LNCaP clone FGC (cell line): ENCODE results near the gene PRKAG2.

ENCODE experiments used
- DNase-seq: peaks from one replicate; pipeline ENCODE4 v3.0.0-alpha.2; 2011; ENCODE audit warnings: low read depth
- H3K4me3 ChIP-seq: 2 replicates; pipeline ENCODE4 v1.5.1; 2011; ENCODE audit warnings: mild to moderate bottlenecking, low read depth, low read length, control low read depth
- TF ChIP-seq, protein P1 (sequence below): IDR thresholded peaks from 2 replicates; pipeline ENCODE4 v1.5.1; 2012; ENCODE audit warnings: mild to moderate bottlenecking; ENCODE audit not compliant: control insufficient read depth, insufficient read depth; ENCODE audit errors: extremely low read depth

The PRKAG2 gene

DNA sequence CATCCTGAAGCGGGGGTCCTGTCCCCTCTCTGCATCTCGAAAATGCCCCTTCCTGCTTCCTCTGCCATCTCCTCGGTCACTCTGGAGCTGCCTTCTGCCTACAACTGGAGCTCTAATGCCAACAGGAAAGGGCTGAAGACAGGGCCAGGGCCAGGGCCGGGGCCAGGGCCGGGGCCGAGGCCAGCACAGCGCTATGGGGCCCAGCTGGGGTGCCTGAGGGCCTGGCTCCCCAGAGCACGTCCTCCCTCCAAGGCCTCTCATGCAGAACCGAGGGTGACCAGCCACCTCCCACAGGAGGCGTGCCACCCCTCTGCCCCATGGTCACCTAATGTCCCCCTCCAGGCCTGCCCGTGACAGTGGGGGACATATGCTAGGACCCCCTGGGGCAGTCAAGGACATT is 155.7 kb downstream of the PRKAG2 start:
- H3K4me3 ChIP-seq, result no peak overlapping the region
- no peak for DNase-seq
- TF ChIP-seq, protein P1, sequence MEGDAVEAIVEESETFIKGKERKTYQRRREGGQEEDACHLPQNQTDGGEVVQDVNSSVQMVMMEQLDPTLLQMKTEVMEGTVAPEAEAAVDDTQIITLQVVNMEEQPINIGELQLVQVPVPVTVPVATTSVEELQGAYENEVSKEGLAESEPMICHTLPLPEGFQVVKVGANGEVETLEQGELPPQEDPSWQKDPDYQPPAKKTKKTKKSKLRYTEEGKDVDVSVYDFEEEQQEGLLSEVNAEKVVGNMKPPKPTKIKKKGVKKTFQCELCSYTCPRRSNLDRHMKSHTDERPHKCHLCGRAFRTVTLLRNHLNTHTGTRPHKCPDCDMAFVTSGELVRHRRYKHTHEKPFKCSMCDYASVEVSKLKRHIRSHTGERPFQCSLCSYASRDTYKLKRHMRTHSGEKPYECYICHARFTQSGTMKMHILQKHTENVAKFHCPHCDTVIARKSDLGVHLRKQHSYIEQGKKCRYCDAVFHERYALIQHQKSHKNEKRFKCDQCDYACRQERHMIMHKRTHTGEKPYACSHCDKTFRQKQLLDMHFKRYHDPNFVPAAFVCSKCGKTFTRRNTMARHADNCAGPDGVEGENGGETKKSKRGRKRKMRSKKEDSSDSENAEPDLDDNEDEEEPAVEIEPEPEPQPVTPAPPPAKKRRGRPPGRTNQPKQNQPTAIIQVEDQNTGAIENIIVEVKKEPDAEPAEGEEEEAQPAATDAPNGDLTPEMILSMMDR, result no peak

DNA sequence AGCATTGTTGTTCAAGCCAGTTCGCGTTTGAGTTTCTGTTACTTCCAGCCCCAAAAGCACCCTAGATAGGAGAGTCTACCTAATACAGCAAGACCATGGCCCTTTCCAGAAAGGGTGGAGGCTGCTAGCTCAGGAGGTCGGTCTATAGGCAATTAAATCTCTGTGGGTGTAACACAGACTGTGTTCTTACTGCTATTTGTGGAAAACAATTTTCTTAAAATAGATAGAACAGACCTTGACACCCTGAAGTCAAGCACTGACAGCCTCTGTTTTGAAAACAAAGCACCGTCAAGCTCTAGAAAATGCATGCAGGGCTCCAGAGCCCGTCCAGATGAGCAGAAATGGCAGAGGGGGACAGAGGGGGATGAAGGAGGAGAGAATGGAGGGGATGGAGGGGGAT is 156.6 kb downstream of the PRKAG2 start:
- TF ChIP-seq, protein P1, result no peak
- no peak for DNase-seq
- H3K4me3 ChIP-seq, result no peak overlapping the region

DNA sequence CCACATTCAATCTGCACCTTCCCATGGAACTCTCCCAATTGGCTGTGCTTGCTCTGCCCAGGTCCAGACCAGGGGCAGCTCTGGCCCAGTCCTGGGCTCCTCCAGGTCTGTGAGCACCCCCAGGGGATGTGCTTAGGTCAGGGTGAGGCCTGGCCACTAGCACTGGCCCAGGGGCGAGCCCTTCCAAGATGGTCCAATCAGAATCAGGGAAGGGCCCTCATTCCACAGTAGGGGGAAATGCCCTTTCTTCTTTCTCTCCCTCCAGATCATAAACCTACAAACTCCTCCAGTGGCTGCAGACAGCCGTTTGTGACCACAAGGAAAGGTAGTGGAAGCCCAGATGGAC is 157.0 kb downstream of the PRKAG2 start:
- H3K4me3 ChIP-seq, result no peak overlapping the region
- no peak for DNase-seq
- TF ChIP-seq, protein P1, result no peak

DNA sequence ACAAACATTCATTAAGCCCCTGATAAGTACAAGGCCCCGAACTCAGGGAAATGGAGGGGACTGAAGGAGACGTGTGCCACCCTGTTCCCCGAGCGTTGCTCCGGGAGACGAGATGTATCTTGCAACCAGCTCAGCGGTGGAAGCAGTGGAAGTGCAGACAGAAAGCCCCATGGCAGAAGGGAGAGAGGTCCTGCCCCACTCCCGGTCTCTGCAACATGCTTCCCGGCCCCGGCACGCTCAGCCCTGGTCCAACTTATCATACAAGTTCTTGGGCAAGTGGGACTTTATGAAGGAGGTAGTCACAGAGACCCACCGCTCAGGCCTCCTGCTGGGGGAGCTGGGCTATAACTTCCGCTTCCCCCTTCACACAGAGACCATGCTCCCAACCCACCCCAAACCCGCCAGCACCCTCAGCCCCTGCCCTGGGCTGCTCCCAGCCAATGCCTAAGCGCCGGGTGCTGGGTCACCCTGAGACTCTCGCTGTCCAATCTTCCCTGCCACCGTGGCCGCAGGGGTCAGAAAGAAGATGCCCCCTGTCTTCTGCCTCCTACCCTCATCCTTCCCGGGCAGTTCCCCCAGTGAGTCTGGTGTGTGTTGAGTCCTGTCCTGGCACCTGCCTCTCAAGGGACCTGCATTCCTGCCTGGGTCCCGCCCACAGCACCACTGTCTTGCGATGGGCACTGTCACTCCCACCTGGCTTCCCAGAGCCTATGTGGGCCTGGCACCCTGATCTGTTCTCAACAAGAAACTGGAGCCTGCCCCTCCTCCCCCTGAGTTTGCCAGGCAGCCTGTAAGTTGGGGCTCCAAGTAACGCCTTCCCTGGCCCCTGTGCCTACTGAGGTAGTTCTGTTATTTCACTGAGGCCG is 157.7 kb downstream of the PRKAG2 start:
- TF ChIP-seq, protein P1, result no peak
- no peak overlapping the region for H3K4me3 ChIP-seq
- no peak for DNase-seq

DNA sequence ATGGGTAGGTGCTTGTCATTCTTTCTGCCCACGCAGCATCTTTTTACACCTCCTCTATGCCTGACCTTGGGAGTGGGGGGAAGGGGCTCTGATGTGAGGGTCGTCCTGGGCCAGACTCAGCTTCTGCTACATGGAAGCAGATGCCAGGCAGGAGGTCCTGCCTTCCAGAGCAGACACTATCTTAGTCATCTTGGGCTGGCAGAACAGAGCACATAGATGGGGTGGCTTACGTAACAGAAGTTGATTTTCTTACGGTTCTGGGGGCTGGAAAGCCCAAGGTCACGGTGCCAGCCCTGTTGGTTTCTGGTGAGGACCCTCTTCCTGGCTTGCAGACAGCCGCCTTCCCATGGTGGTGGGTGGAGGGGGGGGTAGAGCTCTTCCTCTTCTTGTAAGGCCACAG is 159.0 kb downstream of the PRKAG2 start:
- H3K4me3 ChIP-seq, result no peak overlapping the region
- DNase-seq, result no peak
- TF ChIP-seq, protein P1, result no peak

DNA sequence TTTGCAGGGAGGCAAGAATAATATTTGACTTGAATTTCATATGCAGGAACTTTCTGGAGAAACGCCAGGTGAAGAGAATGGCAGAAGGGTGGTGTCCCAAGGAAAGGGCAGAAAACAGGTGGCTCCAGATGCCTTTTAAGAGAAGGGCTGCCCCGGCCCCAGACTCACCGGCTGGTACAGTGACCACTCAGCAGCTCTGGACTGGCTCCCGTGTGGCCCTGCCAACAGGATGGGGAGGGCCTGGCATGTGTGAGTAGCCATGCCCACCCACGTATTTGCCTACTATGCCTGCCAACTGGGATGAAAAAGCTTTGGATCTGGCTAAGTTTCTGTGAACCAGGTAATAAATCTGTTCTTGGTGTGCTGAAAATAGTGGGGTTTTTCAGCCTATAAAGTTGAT is 159.5 kb downstream of the PRKAG2 start:
- TF ChIP-seq, protein P1, result no peak
- DNase-seq, result no peak
- no peak overlapping the region for H3K4me3 ChIP-seq

DNA sequence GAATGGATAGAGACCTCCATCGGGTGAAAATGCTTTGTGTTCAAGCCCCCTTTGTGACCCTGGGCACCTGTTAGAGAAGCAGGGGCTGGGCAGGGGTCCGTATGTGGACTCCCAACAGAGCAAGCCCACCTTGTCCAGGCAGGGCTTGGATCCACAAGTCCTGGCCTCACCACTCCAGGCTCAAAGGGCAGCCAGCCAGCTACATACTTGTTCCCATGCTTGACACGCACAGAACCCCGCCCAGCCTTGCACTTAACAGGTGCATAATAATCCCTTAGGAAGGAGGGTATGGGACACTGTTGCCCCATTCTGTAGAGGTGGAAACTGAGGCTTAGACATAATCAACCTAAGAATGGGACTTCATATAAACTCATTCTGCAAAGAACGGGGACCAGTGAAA is 160.6 kb downstream of the PRKAG2 start:
- DNase-seq, result no peak
- H3K4me3 ChIP-seq, result no peak overlapping the region
- TF ChIP-seq, protein P1, result no peak
